B cell (primary cell): ENCODE results near the gene GFRAL. TPM values are rescaled to one million over a fixed set of nuclear protein-coding genes. Genes with fewer than 3 reads are reported as not detected.

Experiments
- ATAC-seq: fragments of 200-7000 bp; cut with Tn5 transposase; one replicate; pipeline ENCODE4 v1.10.0; 2021; ENCODE audit warnings: low read depth, mild to moderate bottlenecking, moderate number of reproducible peaks, moderate library complexity
- CTCF ChIA-PET: fragments of 350-600 bp; sonication (Branson Sonifier 250); formaldehyde crosslinking; loops from one replicate; lab custom pipeline; 2021; ENCODE audit warnings: antibody characterized with exemption, inconsistent platforms; lab: Charles Lee
- POLR2A ChIA-PET: fragments of 350-600 bp; sonication (Branson Sonifier 250); formaldehyde crosslinking; loops from one replicate; lab custom pipeline; 2021; ENCODE audit warnings: antibody characterized with exemption; lab: Charles Lee
- DNase-seq: peaks from one replicate; pipeline ENCODE4 v3.0.0; 2013
- H2AFZ ChIP-seq: 2 replicates; pipeline ENCODE4 v1.6.1; 2012; ENCODE audit warnings: mild to moderate bottlenecking, low read depth, low read length; ENCODE audit not compliant: insufficient read depth, poor library complexity, severe bottlenecking
- H3K27ac ChIP-seq, 2 donors: 1 replicate in 1 of 2; 2 replicates in 1 of 2; pipeline ENCODE4 v1.5.1; 2012 to 2013; ENCODE audit warnings: low read length in 2 of 2, mild to moderate bottlenecking in 2 of 2, moderate library complexity in 1 of 2
- H3K27me3 ChIP-seq, 4 experiments: fragments of 200-600 bp in 1 of 4; sonication (generic) in 1 of 4; replicated peaks in 1 of 4; 1 replicate in 2 of 4; 2 replicates in 2 of 4; pipeline versions ENCODE4 v1.6.1 to v1.7.0; 2013 to 2016; ENCODE audit warnings: low read length in 3 of 4, mild to moderate bottlenecking in 2 of 4, mixed read lengths in 1 of 4, moderate library complexity in 1 of 4; ENCODE audit not compliant: insufficient read depth in 4 of 4, control insufficient read depth in 3 of 4; ENCODE audit errors: control extremely low read depth in 1 of 4
- H3K36me3 ChIP-seq, 2 experiments: replicated peaks in 1 of 2; 1 replicate in 1 of 2; 2 replicates in 1 of 2; pipeline versions ENCODE4 v1.6.1 to v1.7.1; 2013; ENCODE audit warnings: low read length in 1 of 2; ENCODE audit not compliant: insufficient read depth in 2 of 2, control insufficient read depth in 1 of 2; ENCODE audit errors: control extremely low read depth in 1 of 2, extremely low read depth in 1 of 2
- H3K4me1 ChIP-seq, 2 donors: fragments of 200-600 bp in 1 of 2; sonication (generic) in 1 of 2; 1 replicate in 1 of 2; 2 replicates in 1 of 2; pipeline versions ENCODE4 v1.5.1 to v1.6.1; 2013 to 2017; ENCODE audit warnings: low read length in 2 of 2; ENCODE audit not compliant: control insufficient read depth in 2 of 2, insufficient read depth in 2 of 2
- H3K4me2 ChIP-seq: replicated peaks from 2 replicates; pipeline ENCODE3; 2012; ENCODE audit warnings: mild to moderate bottlenecking, low read depth, low read length; ENCODE audit not compliant: poor library complexity, severe bottlenecking
- H3K4me3 ChIP-seq, 5 experiments: fragments of 200-600 bp in 1 of 5; sonication (generic) in 1 of 5; 1 replicate in 3 of 5; 2 replicates in 2 of 5; pipeline versions ENCODE4 v1.5.1 to v1.7.0; 2011 to 2016; ENCODE audit warnings: low read length in 4 of 5, mild to moderate bottlenecking in 4 of 5, low read depth in 2 of 5, control low read depth in 1 of 5, moderate library complexity in 1 of 5; ENCODE audit not compliant: insufficient read depth in 1 of 5; ENCODE audit errors: control extremely low read depth in 1 of 5, extremely low read depth in 1 of 5
- H3K79me2 ChIP-seq: fragments of 200-600 bp; sonication (generic); one replicate; pipeline ENCODE4 v1.6.0; 2016; ENCODE audit warnings: low read length; ENCODE audit not compliant: control insufficient read depth, insufficient read depth
- H3K9ac ChIP-seq: fragments of 200-600 bp; sonication (generic); 2 replicates; pipeline ENCODE4 v1.6.1; 2017; ENCODE audit warnings: mild to moderate bottlenecking, low read length, moderate library complexity
- H3K9me3 ChIP-seq, 3 donors: one replicate each; pipeline versions ENCODE4 v1.6.1 to v1.7.1; 2013; ENCODE audit warnings: low read length in 2 of 3; ENCODE audit not compliant: control insufficient read depth in 2 of 3, insufficient read depth in 1 of 3; ENCODE audit errors: control extremely low read depth in 1 of 3
- H4K20me1 ChIP-seq: 2 replicates; pipeline ENCODE4 v1.6.0; 2012; ENCODE audit warnings: mild to moderate bottlenecking, low read length; ENCODE audit not compliant: insufficient read depth, control insufficient read depth, poor library complexity, severe bottlenecking
- H3K27ac Mint-ChIP-seq: one replicate; pipeline ENCODE4 v1.8.0; 2021; ENCODE audit warnings: mixed read lengths
- H3K27me3 Mint-ChIP-seq: one replicate; pipeline ENCODE4 v1.8.0; 2021; ENCODE audit warnings: mixed read lengths
- H3K4me1 Mint-ChIP-seq: one replicate; pipeline ENCODE4 v1.8.0; 2021; ENCODE audit warnings: mixed read lengths
- H3K4me3 Mint-ChIP-seq: one replicate; pipeline ENCODE4 v1.8.0; 2021; ENCODE audit warnings: mixed read lengths
- H3K9me3 Mint-ChIP-seq: one replicate; pipeline ENCODE4 v1.8.0; 2022; ENCODE audit warnings: mixed read lengths; ENCODE audit not compliant: insufficient read depth
- EZH2 ChIP-seq: IDR thresholded peaks from 2 replicates; pipeline ENCODE4 v1.6.1; 2012; ENCODE audit warnings: borderline replicate concordance, low read depth, mild to moderate bottlenecking, moderate library complexity, low read length; ENCODE audit not compliant: insufficient read depth, poor library complexity, severe bottlenecking
- WGBS: methylation state at CpG from one replicate; pipeline ENCODE4 v1.1.5; 2013; ENCODE audit warnings: missing lambda C conversion rate; ENCODE audit not compliant: insufficient coverage; 5-methylcytosine and 5-hydroxymethylcytosine counted together
- intact Hi-C: fragments of 100-400 bp; cut with micrococcal nuclease; formaldehyde crosslinking; loops from one replicate; pipeline ENCODE4 v1.10.0; 2022
- polyA minus RNA-seq: library from RNA; depleted of rRNA, polyadenylated mRNA; stranded (reverse); fragments of >200 nt; gene quantifications from 2 replicates; pipeline ENCODE4 v1.2.3, GENCODE V29; 2012
- polyA plus RNA-seq: library from polyadenylated mRNA; depleted of rRNA; stranded (reverse); fragments of >200 nt; gene quantifications from 2 replicates; pipeline ENCODE4 v1.2.3, GENCODE V29; 2012
- total RNA-seq, 2 donors: library from RNA; stranded (reverse); fragments of 120-200 nt in 1 of 2; gene quantifications; 1 replicate in 1 of 2; 2 replicates in 1 of 2; pipeline versions ENCODE4 v1.2.3 to v1.2.4, GENCODE V29; 2013 to 2022
- TF ChIP-seq, protein P1 (sequence below): fragments of 200-600 bp; IDR thresholded peaks from one replicate; pipeline ENCODE4 v1.8.0; 2022; ENCODE audit warnings: antibody characterized with exemption, mild to moderate bottlenecking

Gene GFRAL, protein sequence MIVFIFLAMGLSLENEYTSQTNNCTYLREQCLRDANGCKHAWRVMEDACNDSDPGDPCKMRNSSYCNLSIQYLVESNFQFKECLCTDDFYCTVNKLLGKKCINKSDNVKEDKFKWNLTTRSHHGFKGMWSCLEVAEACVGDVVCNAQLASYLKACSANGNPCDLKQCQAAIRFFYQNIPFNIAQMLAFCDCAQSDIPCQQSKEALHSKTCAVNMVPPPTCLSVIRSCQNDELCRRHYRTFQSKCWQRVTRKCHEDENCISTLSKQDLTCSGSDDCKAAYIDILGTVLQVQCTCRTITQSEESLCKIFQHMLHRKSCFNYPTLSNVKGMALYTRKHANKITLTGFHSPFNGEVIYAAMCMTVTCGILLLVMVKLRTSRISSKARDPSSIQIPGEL
- total RNA-seq (not detected in 2 replicates), polyA plus RNA-seq (not detected in 2 replicates), polyA minus RNA-seq (not detected in 2 replicates)
- not detected for total RNA-seq (2013)

DNA sequence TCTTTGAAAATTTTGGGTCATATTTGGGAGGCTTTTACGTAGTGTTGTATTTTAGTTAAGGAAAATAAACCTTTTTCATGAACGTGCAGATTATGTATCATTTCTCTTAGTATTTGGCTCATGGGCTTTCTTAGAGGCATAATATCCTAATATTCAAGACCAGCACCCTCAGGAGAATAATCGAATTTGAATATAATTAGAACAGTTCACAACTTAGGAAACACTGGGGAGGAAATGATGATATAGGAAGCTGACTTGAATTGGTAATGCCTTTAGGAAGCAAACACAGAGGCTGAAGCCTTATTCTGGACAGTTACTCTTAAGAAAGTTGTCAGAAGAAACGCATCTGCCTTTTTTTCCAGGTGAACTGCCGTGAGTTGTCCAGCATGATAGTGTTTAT is at the start of gene GFRAL:
Gene GFRAL, plus strand, starts transcription at position 301 of the 400 bp plus-strand sequence. Its CDS starts 86 bp downstream, at position 387.
- H3K4me1 Mint-ChIP-seq, result no peaks in the 10 kb centered on the region
- no peaks in the 10 kb centered on the region for H3K9me3 ChIP-seq
- WGBS, result no CpG with 5 or more reads among the region's 5 CpGs
- no peaks in the 10 kb centered on the region for H3K36me3 ChIP-seq
- H3K27ac ChIP-seq, result no peak within 1 kb of the TSS
- H3K27me3 ChIP-seq, result no peaks in the 10 kb centered on the region
- no peak within 1 kb of the TSS for H3K27ac Mint-ChIP-seq
- DNase-seq (no peak), ATAC-seq (no peak)
- no peaks in the 10 kb centered on the region for H3K79me2 ChIP-seq
- H3K4me3 Mint-ChIP-seq, result no peak within 1 kb of the TSS
- no peak within 1 kb of the TSS for H3K4me3 ChIP-seq
- TF ChIP-seq, protein P1, sequence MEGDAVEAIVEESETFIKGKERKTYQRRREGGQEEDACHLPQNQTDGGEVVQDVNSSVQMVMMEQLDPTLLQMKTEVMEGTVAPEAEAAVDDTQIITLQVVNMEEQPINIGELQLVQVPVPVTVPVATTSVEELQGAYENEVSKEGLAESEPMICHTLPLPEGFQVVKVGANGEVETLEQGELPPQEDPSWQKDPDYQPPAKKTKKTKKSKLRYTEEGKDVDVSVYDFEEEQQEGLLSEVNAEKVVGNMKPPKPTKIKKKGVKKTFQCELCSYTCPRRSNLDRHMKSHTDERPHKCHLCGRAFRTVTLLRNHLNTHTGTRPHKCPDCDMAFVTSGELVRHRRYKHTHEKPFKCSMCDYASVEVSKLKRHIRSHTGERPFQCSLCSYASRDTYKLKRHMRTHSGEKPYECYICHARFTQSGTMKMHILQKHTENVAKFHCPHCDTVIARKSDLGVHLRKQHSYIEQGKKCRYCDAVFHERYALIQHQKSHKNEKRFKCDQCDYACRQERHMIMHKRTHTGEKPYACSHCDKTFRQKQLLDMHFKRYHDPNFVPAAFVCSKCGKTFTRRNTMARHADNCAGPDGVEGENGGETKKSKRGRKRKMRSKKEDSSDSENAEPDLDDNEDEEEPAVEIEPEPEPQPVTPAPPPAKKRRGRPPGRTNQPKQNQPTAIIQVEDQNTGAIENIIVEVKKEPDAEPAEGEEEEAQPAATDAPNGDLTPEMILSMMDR, result no peak
- TF ChIP-seq EZH2, result no peak
- H2AFZ ChIP-seq, result no peak within 1 kb of the TSS
- ChIA-PET CTCF (no interaction called here), POLR2A (no interaction called here)
- H3K9ac ChIP-seq, result no peak within 1 kb of the TSS
- no peak within 1 kb of the TSS for H3K4me2 ChIP-seq
- no peaks in the 10 kb centered on the region for H3K9me3 Mint-ChIP-seq
- intact Hi-C loops, result no loop called here
- H4K20me1 ChIP-seq, result no peaks in the 10 kb centered on the region
- H3K4me1 ChIP-seq, result no peaks in the 10 kb centered on the region
- H3K27me3 Mint-ChIP-seq, result no peaks in the 10 kb centered on the region

DNA sequence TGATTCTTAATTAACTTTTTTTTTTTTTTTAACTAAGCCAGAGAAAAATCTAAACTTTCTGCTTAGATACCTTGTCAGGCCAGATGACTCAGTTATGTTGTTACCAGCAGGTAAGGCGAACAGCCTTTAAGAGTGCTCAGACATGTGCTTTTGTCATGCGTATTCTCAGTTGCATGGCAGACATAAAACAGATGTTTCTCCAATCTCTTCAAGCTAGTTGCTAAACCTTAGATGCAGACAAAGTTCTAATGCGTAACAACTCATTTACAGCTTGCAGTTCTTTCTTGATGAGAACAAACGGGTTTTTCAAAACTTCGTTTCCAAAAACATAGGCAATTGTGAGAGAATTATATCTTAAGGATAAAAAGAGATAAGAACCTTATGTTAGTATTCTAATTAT is 49.6 kb upstream of the GFRAL start:
- Histone ChIP-seq H3K27ac (no peak overlapping the region), H3K4me3 (no peak overlapping the region), H3K36me3 (no peaks in the 10 kb centered on the region), H3K27me3 (no peaks in the 10 kb centered on the region), H3K9ac (no peak overlapping the region), H4K20me1 (no peaks in the 10 kb centered on the region), H3K4me1 (no peaks in the 10 kb centered on the region), H3K79me2 (no peaks in the 10 kb centered on the region), H2AFZ (no peak overlapping the region), H3K4me2 (no peak overlapping the region), H3K9me3 (no peaks in the 10 kb centered on the region)
- no peak for ATAC-seq
- DNase-seq, result no peak
- 94% methylated on average over 2 of the region's 5 CpGs for WGBS
- TF ChIP-seq, protein P1, result no peak
- TF ChIP-seq EZH2, result no peak
- H3K27ac Mint-ChIP-seq, result no peak overlapping the region
- intact Hi-C loops, result no loop called here
- no peaks in the 10 kb centered on the region for H3K27me3 Mint-ChIP-seq
- ChIA-PET POLR2A (no interaction called here), CTCF (no interaction called here)
- H3K4me3 Mint-ChIP-seq, result no peak overlapping the region
- H3K9me3 Mint-ChIP-seq, result no peaks in the 10 kb centered on the region
- H3K4me1 Mint-ChIP-seq, result no peaks in the 10 kb centered on the region
